PC-3 (cell line): ENCODE results near the gene CHI3L1.

Source experiments
- EZH2phosphoT487 ChIP-seq: fragments of 300-600 bp; sonication (generic); IDR thresholded peaks from 2 replicates; pipeline ENCODE4 v1.6.1; 2018; ENCODE audit warnings: mild to moderate bottlenecking, antibody characterized with exemption, low read length, borderline replicate concordance
- TF ChIP-seq, protein P1 (sequence below): fragments of 300-600 bp; sonication (generic); conservative IDR thresholded peaks from 2 replicates; pipeline ENCODE4 v1.5.1; 2017; ENCODE audit warnings: antibody characterized with exemption, low read depth, mild to moderate bottlenecking, low read length

DNA sequence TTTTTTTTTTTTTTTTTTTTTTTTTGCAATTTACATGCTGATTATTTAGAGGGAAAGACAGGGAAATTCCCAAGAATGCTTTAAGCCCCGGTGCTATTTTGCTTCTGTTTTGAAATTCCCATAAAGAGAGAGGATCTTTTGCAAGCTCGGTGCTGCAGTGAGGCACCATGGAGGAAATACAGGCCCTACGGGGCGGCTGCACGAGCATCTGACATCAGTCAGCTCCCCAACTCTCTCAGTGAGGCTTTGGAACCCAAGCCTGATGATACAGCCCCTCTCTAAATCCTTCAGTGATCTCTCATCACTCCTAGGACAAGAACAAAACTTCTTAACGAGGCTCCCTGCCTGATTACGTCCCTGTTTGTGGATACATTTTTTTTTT is 791 bp upstream of the CHI3L1 start:
- TF ChIP-seq, protein P1, sequence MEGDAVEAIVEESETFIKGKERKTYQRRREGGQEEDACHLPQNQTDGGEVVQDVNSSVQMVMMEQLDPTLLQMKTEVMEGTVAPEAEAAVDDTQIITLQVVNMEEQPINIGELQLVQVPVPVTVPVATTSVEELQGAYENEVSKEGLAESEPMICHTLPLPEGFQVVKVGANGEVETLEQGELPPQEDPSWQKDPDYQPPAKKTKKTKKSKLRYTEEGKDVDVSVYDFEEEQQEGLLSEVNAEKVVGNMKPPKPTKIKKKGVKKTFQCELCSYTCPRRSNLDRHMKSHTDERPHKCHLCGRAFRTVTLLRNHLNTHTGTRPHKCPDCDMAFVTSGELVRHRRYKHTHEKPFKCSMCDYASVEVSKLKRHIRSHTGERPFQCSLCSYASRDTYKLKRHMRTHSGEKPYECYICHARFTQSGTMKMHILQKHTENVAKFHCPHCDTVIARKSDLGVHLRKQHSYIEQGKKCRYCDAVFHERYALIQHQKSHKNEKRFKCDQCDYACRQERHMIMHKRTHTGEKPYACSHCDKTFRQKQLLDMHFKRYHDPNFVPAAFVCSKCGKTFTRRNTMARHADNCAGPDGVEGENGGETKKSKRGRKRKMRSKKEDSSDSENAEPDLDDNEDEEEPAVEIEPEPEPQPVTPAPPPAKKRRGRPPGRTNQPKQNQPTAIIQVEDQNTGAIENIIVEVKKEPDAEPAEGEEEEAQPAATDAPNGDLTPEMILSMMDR: no peak
- TF ChIP-seq EZH2phosphoT487: no peak
